ENCODE data around the gene CDR2.
"Not testable (repeated sequence)": the region's sequence is repeated elsewhere in the genome, so short reads cannot be mapped to it uniquely, and the experiment has no call there.

Gene CDR2

GRCh38 chr16:22374311-22375116, at the start of gene CDR2:
TSS of gene CDR2 (minus strand) at chr16:22374619. CDS start at chr16:22374309, 310 bp downstream.
- no peaks in the 10 kb centered on the region for H3K9me3 ChIP-seq (ENCODE audit: low read length)
- peak within 1 kb of the TSS; percentile 85 for H3K4me3 ChIP-seq (ENCODE audit: low read length)
- no peaks in the 10 kb centered on the region for H3K36me3 ChIP-seq (ENCODE audit: insufficient read depth, low read length)
- peaks cover 8% of the 10 kb centered on the region for H3K4me1 ChIP-seq (ENCODE audit: insufficient read depth, low read length)
- H3K27me3 ChIP-seq (ENCODE audit: insufficient read depth, low read length): no peaks in the 10 kb centered on the region
- peak within 1 kb of the TSS; percentile 94 for H2AFZ ChIP-seq (ENCODE audit: low read depth, low read length)

- no peaks in the 10 kb centered on the region for H3K27me3 ChIP-seq (ENCODE audit: insufficient read depth, low read length)
- no peak overlapping the region for H2AFZ ChIP-seq (ENCODE audit: low read depth, low read length)
Measured at GRCh38 chr16:22423716-22424115, 49.3 kb upstream of the CDR2 start.

GRCh38 chr16:22421136-22421535, 46.7 kb upstream of the CDR2 start:
- Histone ChIP-seq H2AFZ (ENCODE audit: low read depth, low read length) (no peak overlapping the region), H3K36me3 (ENCODE audit: insufficient read depth, low read length) (peaks cover under 1% of the 10 kb centered on the region), H3K9me3 (ENCODE audit: low read length) (no peaks in the 10 kb centered on the region)

More at GRCh38 chr16:22423716-22424115, 49.3 kb upstream of the CDR2 start:
- peaks cover 2% of the 10 kb centered on the region for H3K36me3 ChIP-seq (ENCODE audit: insufficient read depth, low read length)
- no peaks in the 10 kb centered on the region for H3K4me1 ChIP-seq (ENCODE audit: insufficient read depth, low read length)
- H3K9me3 ChIP-seq (ENCODE audit: low read length): no peaks in the 10 kb centered on the region
- no peak overlapping the region for H3K4me3 ChIP-seq (ENCODE audit: low read length)

GRCh38 chr16:22420606-22421135, 46.3 kb upstream of the CDR2 start:
- Histone ChIP-seq H2AFZ (ENCODE audit: low read depth, low read length) (no peak overlapping the region), H3K4me1 (ENCODE audit: insufficient read depth, low read length) (no peaks in the 10 kb centered on the region), H3K27me3 (ENCODE audit: insufficient read depth, low read length) (no peaks in the 10 kb centered on the region), H3K9me3 (ENCODE audit: low read length) (no peaks in the 10 kb centered on the region), H3K36me3 (ENCODE audit: insufficient read depth, low read length) (no peaks in the 10 kb centered on the region), H3K4me3 (ENCODE audit: low read length) (no peak overlapping the region)

More at GRCh38 chr16:22421136-22421535, 46.7 kb upstream of the CDR2 start:
- no peaks in the 10 kb centered on the region for H3K27me3 ChIP-seq (ENCODE audit: insufficient read depth, low read length)
- H3K4me3 ChIP-seq (ENCODE audit: low read length): no peak overlapping the region
- H3K4me1 ChIP-seq (ENCODE audit: insufficient read depth, low read length): no peaks in the 10 kb centered on the region

GRCh38 chr16:22419908-22420307, 45.5 kb upstream of the CDR2 start:
- H3K4me3 ChIP-seq (ENCODE audit: low read length): no peak overlapping the region
- no peak overlapping the region for H2AFZ ChIP-seq (ENCODE audit: low read depth, low read length)
- H3K9me3 ChIP-seq (ENCODE audit: low read length): no peaks in the 10 kb centered on the region
- H3K36me3 ChIP-seq (ENCODE audit: insufficient read depth, low read length): no peaks in the 10 kb centered on the region
- no peaks in the 10 kb centered on the region for H3K4me1 ChIP-seq (ENCODE audit: insufficient read depth, low read length)
- H3K27me3 ChIP-seq (ENCODE audit: insufficient read depth, low read length): no peaks in the 10 kb centered on the region

GRCh38 chr16:22418826-22419225, 44.4 kb upstream of the CDR2 start:
- Histone ChIP-seq H3K27me3 (ENCODE audit: insufficient read depth, low read length) (no peaks in the 10 kb centered on the region), H3K36me3 (ENCODE audit: insufficient read depth, low read length) (no peaks in the 10 kb centered on the region), H3K4me3 (ENCODE audit: low read length) (no peak overlapping the region), H3K4me1 (ENCODE audit: insufficient read depth, low read length) (no peaks in the 10 kb centered on the region), H3K9me3 (ENCODE audit: low read length) (no peaks in the 10 kb centered on the region), H2AFZ (ENCODE audit: low read depth, low read length) (no peak overlapping the region)

- not testable (repeated sequence) for H3K36me3 ChIP-seq (ENCODE audit: insufficient read depth, low read length); H3K4me3 ChIP-seq (ENCODE audit: low read length); H3K4me1 ChIP-seq (ENCODE audit: insufficient read depth, low read length); H3K9me3 ChIP-seq (ENCODE audit: low read length); H2AFZ ChIP-seq (ENCODE audit: low read depth, low read length); H3K27me3 ChIP-seq (ENCODE audit: insufficient read depth, low read length)
Measured at GRCh38 chr16:22417798-22418197, 43.4 kb upstream of the CDR2 start.

GRCh38 chr16:22417019-22417418, 42.6 kb upstream of the CDR2 start:
- Histone ChIP-seq H3K36me3 (ENCODE audit: insufficient read depth, low read length) (no peaks in the 10 kb centered on the region), H2AFZ (ENCODE audit: low read depth, low read length) (no peak overlapping the region), H3K9me3 (ENCODE audit: low read length) (no peaks in the 10 kb centered on the region), H3K27me3 (ENCODE audit: insufficient read depth, low read length) (no peaks in the 10 kb centered on the region), H3K4me1 (ENCODE audit: insufficient read depth, low read length) (no peaks in the 10 kb centered on the region), H3K4me3 (ENCODE audit: low read length) (no peak overlapping the region)

- H3K9me3 ChIP-seq (ENCODE audit: low read length): no peaks in the 10 kb centered on the region
- no peaks in the 10 kb centered on the region for H3K27me3 ChIP-seq (ENCODE audit: insufficient read depth, low read length)
- H3K36me3 ChIP-seq (ENCODE audit: insufficient read depth, low read length): no peaks in the 10 kb centered on the region
- no peak overlapping the region for H2AFZ ChIP-seq (ENCODE audit: low read depth, low read length)
- no peaks in the 10 kb centered on the region for H3K4me1 ChIP-seq (ENCODE audit: insufficient read depth, low read length)
- no peak overlapping the region for H3K4me3 ChIP-seq (ENCODE audit: low read length)
Measured at GRCh38 chr16:22413819-22414218, 39.4 kb upstream of the CDR2 start.

- no peaks in the 10 kb centered on the region for H3K36me3 ChIP-seq (ENCODE audit: insufficient read depth, low read length)
- no peaks in the 10 kb centered on the region for H3K9me3 ChIP-seq (ENCODE audit: low read length)
- H3K4me3 ChIP-seq (ENCODE audit: low read length): no peak overlapping the region
- H3K4me1 ChIP-seq (ENCODE audit: insufficient read depth, low read length): no peaks in the 10 kb centered on the region
- no peaks in the 10 kb centered on the region for H3K27me3 ChIP-seq (ENCODE audit: insufficient read depth, low read length)
- no peak overlapping the region for H2AFZ ChIP-seq (ENCODE audit: low read depth, low read length)
Measured at GRCh38 chr16:22407486-22407885, 33.1 kb upstream of the CDR2 start.

- no peaks in the 10 kb centered on the region for H3K4me1 ChIP-seq (ENCODE audit: insufficient read depth, low read length)
- H3K36me3 ChIP-seq (ENCODE audit: insufficient read depth, low read length): no peaks in the 10 kb centered on the region
- no peaks in the 10 kb centered on the region for H3K9me3 ChIP-seq (ENCODE audit: low read length)
- H2AFZ ChIP-seq (ENCODE audit: low read depth, low read length): no peak overlapping the region
- H3K4me3 ChIP-seq (ENCODE audit: low read length): no peak overlapping the region
- no peaks in the 10 kb centered on the region for H3K27me3 ChIP-seq (ENCODE audit: insufficient read depth, low read length)
Measured at GRCh38 chr16:22402191-22402590, 27.8 kb upstream of the CDR2 start.

GRCh38 chr16:22400900-22401299, 26.5 kb upstream of the CDR2 start:
- Histone ChIP-seq H3K4me3 (ENCODE audit: low read length) (no peak overlapping the region), H3K27me3 (ENCODE audit: insufficient read depth, low read length) (no peaks in the 10 kb centered on the region), H3K4me1 (ENCODE audit: insufficient read depth, low read length) (no peaks in the 10 kb centered on the region), H3K36me3 (ENCODE audit: insufficient read depth, low read length) (no peaks in the 10 kb centered on the region), H2AFZ (ENCODE audit: low read depth, low read length) (no peak overlapping the region), H3K9me3 (ENCODE audit: low read length) (no peaks in the 10 kb centered on the region)

- Histone ChIP-seq H3K27me3 (ENCODE audit: insufficient read depth, low read length) (no peaks in the 10 kb centered on the region), H2AFZ (ENCODE audit: low read depth, low read length) (no peak overlapping the region), H3K4me3 (ENCODE audit: low read length) (no peak overlapping the region), H3K4me1 (ENCODE audit: insufficient read depth, low read length) (no peaks in the 10 kb centered on the region), H3K36me3 (ENCODE audit: insufficient read depth, low read length) (no peaks in the 10 kb centered on the region), H3K9me3 (ENCODE audit: low read length) (no peaks in the 10 kb centered on the region)
Measured at GRCh38 chr16:22397931-22398330, 23.5 kb upstream of the CDR2 start.
